ENCODE measurements around the gene CASP2. TPM values are rescaled to one million over a fixed set of nuclear protein-coding genes. Genes with fewer than 3 reads are reported as not detected.

CASP2 gene
- 10 to 100 TPM; 11.0 to 20.6 TPM for total RNA-seq

DNA sequence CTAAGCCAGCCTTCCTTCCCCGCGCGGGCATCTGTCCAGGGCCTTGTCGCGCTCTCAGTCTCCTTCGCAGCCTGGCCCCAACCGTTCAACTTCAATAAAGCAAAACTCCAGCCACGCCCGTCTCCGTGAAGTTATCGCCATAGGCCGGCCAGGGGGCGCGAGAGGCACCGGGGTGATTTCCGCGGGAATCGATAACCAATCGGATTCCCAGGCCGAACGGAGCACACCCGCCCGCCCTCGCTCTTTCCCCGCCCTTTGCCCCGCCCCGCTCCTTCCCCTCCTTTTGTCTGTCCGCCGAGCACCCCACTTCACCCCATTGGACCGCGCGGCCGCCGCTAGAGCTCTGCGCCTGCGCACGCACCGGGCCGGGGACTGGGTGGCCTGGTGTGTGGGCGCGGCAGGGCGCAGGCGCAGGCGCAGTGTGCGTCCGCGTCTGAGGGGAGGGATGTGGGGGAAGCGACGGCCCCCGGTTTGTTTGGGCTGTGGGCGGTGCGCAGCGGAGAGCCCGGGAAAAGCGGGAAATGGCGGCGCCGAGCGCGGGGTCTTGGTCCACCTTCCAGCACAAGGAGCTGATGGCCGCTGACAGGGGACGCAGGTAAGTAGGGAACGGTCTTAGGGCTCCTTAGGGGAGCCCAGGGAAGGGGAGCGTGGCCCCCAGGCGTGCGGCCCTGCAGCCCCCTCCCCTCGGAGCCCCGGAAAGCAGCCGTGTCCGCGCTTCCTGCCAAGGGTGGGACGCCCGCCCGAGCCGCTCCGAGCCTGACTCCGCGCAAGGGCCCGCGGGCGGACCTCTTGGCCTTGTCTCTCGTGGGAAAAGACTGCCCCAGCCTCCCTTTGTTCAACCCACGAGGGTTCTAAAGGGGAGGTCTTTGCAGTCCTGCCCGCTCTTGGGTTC lies at the start of gene CASP2:
Gene CASP2, plus strand, starts transcription at position 417 of the 892 bp plus-strand sequence. Its CDS starts 105 bp downstream, at position 522.

DNA sequence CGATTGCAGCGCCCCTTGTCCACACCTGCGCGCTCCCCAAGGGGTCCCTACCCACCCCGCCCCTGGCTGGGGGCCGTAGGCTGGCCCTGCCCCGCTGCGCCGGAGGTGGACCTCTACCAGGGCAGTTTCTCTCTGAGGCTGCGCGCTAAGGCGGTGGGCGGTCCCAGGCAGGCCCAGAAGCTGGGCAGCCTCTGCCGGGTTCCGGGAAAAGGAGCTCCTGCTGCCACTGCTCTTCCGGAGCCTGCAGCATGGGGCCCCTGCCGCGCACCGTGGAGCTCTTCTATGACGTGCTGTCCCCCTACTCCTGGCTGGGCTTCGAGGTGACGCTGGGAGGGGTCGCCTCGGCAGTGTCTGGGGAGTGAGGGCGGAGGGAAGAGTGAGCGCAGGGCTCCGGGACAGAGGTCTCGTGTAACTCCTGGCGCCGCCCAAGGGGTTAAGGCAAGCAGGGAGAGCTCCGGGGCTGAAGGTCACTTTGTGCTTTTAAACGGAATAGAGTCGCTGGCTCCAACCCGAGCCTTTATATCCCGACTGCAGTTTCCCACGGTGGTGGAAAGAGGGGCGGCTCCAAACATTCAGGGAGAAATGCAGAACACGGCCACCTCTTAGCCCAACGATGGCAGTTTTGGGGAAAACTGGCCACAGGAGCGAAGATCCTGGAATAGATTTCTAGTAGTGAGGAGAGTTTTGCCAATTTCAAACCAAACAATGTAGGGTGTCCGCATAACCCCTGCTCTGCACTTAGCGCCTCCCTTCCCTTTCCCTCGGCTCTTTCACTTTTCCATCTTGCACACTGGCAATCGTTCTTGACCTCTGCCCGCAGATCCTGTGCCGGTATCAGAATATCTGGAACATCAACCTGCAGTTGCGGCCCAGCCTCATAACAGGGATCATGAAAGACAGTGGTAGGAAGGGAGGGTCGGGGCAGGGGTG lies 24.6 kb upstream of the CASP2 start, which contains the start of gene GSTK1:
Gene GSTK1, plus strand, starts transcription at position 176 of the 930 bp plus-strand sequence. Its CDS starts 73 bp downstream, at position 249.

GRCh38 chr7:143284591-143285469 lies 3.3 kb upstream of the CASP2 start, which contains the start of gene TMEM139:
TMEM139 (plus strand) TSS chr7:143284958; CDS start chr7:143285958, 1,000 bp downstream.

GRCh38 chr7:143315776-143316175 lies 27.6 kb downstream of the CASP2 start, which contains the start of gene CLCN1:
CLCN1 (plus strand) TSS chr7:143316111; CDS start chr7:143316213, 102 bp downstream.

Small RNA genes lying within 50 kb of the gene (small RNA-seq; reads per million reads assigned to genes)
- gene RN7SL481P (0.04 to 0.17 reads per million in 2 donors), gene RN7SL535P (0 reads per million in 2 donors)

Other genes starting within 250 kb of the CASP2 start
- not detected for gene OR6V1, start 236.0 kb upstream of the CASP2 start, total RNA-seq
- gene PIP, start 156.3 kb upstream of the CASP2 start, total RNA-seq, result not detected
- not detected for gene TAS2R39, start 104.9 kb upstream of the CASP2 start, total RNA-seq
- not detected for gene TAS2R40, start 66.3 kb upstream of the CASP2 start, total RNA-seq
- 10 to 100 TPM; 88.9 to 90.9 TPM for gene GSTK1, start 24.9 kb upstream of the CASP2 start, total RNA-seq
- not detected for gene TMEM139, start 3.4 kb upstream of the CASP2 start, total RNA-seq
- gene CLCN1, start 27.8 kb downstream of the CASP2 start, total RNA-seq, result not detected
- not detected for gene FAM131B, start 74.4 kb downstream of the CASP2 start, total RNA-seq
- gene ZYX, start 93.0 kb downstream of the CASP2 start, total RNA-seq, result 10 to 100 TPM; 10.7 to 18.3 TPM
- gene EPHA1, start 120.5 kb downstream of the CASP2 start, total RNA-seq, result not detected
- gene TAS2R60, start 155.1 kb downstream of the CASP2 start, total RNA-seq, result not detected
- gene TAS2R41, start 189.5 kb downstream of the CASP2 start, total RNA-seq, result not detected